Heart left ventricle (tissue), 13 donors: ENCODE results near the gene MRPS10.

Source experiments
- POLR2A ChIP-seq, 2 donors: fragments of 450-650 bp; IDR thresholded peaks; one replicate each; pipeline ENCODE4 v1.6.1; 2017; ENCODE audit warnings: antibody characterized with exemption in 2 of 2, mild to moderate bottlenecking in 2 of 2, moderate library complexity in 2 of 2
- TF ChIP-seq, protein P1 (sequence below), 12 donors: fragments of 200-600 bp; sonication (generic) in 4 of 12; IDR thresholded peaks; one replicate each; pipeline versions ENCODE4 v1.5.0 to v1.8.0; 2018 to 2022; ENCODE audit warnings: antibody characterized with exemption in 12 of 12, mild to moderate bottlenecking in 5 of 12
- donor health status: ischemic (EF 13 %, LVEDD 7.1; RV severe dilation, severe dysfunction).
- donor health status: DM: no; HTN: yes; CAD: no.
- donor health status: DM: no; HTN: no; CAD: no.
- donor health status: ischemic (EF 25% LVEDD 6.9; RV normal size, moderate dysfunction).
- donor health status: ischemic (EF 25% LVEDD 5.7; RV mildly dilated, moderate dysfunction).
- donor health status: ischemic (EF 35%, LVEDD 5.7; RV mildly dilated, moderate dysfunction).
- donor health status: nonischemic (EF 11% LVEDD 7.7; RV severe dilation, severe dysfunction).
- donor health status: DM: yes; HTN: yes; CAD: no.
- donor health status: PGD.
- donor health status: ischemic (EF 29% LVEDD 5.4; RV normal size, mild dysfunction).
- donor health status: nonischemic (EF 23%, LVEDD 6.1; RV moderate dilation, normal function).

DNA sequence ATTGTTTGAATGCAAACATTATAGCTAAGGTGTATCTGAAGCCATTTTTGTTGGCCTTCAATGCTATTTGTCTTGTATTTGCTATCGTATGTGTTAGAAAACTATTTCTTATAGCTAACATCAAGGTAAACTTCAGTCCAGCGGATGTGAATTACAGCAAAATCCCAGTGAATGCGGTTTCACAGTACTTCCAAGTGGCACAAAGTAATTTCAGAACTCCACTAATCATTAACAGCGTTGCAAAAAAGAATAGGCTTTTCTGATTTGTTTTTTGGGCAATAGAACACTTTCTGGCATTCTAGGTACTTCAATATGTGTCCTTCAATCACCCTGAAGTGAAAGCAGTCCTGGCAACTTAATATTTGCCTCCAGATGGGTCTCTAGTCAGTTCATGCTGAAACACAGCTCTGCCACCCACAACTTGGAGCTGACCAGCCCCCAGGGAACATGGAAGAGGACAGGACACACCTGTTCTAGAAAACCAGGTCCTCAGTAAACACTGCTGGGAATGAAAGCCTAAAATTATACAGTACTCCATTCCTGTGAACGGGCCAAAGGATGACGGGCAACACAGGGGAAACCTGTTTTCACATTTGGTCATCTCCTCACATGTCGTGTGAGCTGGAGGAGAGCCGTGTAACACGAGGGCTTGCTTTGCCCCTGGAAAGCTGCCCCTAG, 9.7 kb upstream of the MRPS10 start:
- TF ChIP-seq, protein P1, sequence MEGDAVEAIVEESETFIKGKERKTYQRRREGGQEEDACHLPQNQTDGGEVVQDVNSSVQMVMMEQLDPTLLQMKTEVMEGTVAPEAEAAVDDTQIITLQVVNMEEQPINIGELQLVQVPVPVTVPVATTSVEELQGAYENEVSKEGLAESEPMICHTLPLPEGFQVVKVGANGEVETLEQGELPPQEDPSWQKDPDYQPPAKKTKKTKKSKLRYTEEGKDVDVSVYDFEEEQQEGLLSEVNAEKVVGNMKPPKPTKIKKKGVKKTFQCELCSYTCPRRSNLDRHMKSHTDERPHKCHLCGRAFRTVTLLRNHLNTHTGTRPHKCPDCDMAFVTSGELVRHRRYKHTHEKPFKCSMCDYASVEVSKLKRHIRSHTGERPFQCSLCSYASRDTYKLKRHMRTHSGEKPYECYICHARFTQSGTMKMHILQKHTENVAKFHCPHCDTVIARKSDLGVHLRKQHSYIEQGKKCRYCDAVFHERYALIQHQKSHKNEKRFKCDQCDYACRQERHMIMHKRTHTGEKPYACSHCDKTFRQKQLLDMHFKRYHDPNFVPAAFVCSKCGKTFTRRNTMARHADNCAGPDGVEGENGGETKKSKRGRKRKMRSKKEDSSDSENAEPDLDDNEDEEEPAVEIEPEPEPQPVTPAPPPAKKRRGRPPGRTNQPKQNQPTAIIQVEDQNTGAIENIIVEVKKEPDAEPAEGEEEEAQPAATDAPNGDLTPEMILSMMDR (IDR thresholded peaks at IDR 0.05), result no peak
- TF ChIP-seq POLR2A (IDR thresholded peaks at IDR 0.05), result no peak
